ENCODE data around the gene ZMIZ1.

GRCh38 chr10:79021948-79022499 is 46.7 kb upstream of the ZMIZ1 start:
- TF ChIP-seq CTCF (conservative IDR thresholded peaks at IDR 0.05; ENCODE audit: low read length) (no peak), EZH2phosphoT487 (IDR thresholded peaks at IDR 0.05; ENCODE audit: borderline replicate concordance) (no peak)

Measured in Loucy (cell line).